ENCODE data around the gene FAM83D.

GRCh38 chr20:38969708-38970107, 43.5 kb downstream of the FAM83D start:
- TF ChIP-seq CTCF (IDR thresholded peaks at IDR 0.05; ENCODE audit: low read length) (no peak), EZH2 (optimal IDR thresholded peaks at IDR 0.05; ENCODE audit: low read depth, low read length) (no peak)
